ENCODE data around the gene ALDH1B1.
"Not testable (repeated sequence)": the region's sequence is repeated elsewhere in the genome, so short reads cannot be mapped to it uniquely, and the experiment has no call there.

ALDH1B1 gene

DNA sequence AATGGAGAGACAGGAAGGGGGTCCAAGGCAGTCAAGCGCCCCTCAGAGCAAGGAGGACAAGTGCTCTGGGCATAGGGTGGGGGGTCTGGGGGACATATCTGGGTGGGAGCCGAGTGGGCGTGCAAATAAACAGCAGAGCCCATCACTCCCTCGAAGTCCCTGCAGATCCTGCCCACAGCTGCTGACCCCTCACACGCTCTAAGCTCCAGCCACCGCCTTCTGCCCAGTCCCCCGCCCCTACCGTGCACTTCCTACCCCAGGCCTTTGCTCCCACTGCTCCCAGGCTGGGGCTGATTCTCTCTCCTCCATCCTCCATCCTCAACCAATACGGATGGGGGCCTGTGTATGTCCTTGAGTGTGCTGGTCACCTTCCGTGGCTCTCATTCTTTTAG, 16.9 kb upstream of the ALDH1B1 start:
- H3K27me3 ChIP-seq (ENCODE audit: control insufficient read depth in 1 of 2, insufficient read depth in 2 of 2, low read length in 2 of 2), result no peaks in the 10 kb centered on the region
- H3K9ac ChIP-seq (ENCODE audit: low read depth in 1 of 2, low read length in 2 of 2), result no peak overlapping the region
- H3K4me1 ChIP-seq (ENCODE audit: control insufficient read depth in 1 of 2, insufficient read depth in 2 of 2, low read length in 2 of 2), result peaks cover under 1 to 4% of the 10 kb centered on the region in 2 donors
- no peak overlapping the region for H3K4me3 ChIP-seq (ENCODE audit: low read depth in 1 of 2, low read length in 2 of 2)
- no peak overlapping the region for H3K27ac ChIP-seq (ENCODE audit: low read depth, low read length)
- H3K9me3 ChIP-seq (ENCODE audit: control insufficient read depth in 1 of 2, low read length in 2 of 2), result no peaks in the 10 kb centered on the region
- no peaks in the 10 kb centered on the region for H3K36me3 ChIP-seq (ENCODE audit: control insufficient read depth in 1 of 2, insufficient read depth in 2 of 2, low read length in 2 of 2)

GRCh38 chr9:38376021-38376670, 16.4 kb upstream of the ALDH1B1 start:
- H3K9me3 ChIP-seq (ENCODE audit: control insufficient read depth in 1 of 2, low read length in 2 of 2), result no peaks in the 10 kb centered on the region
- no peak overlapping the region for H3K27ac ChIP-seq (ENCODE audit: low read depth, low read length)
- no peak overlapping the region for H3K9ac ChIP-seq (ENCODE audit: low read depth in 1 of 2, low read length in 2 of 2)
- no peaks in the 10 kb centered on the region for H3K27me3 ChIP-seq (ENCODE audit: control insufficient read depth in 1 of 2, insufficient read depth in 2 of 2, low read length in 2 of 2)
- peaks cover 7 to 10% of the 10 kb centered on the region in 2 donors for H3K4me1 ChIP-seq (ENCODE audit: control insufficient read depth in 1 of 2, insufficient read depth in 2 of 2, low read length in 2 of 2)
- H3K36me3 ChIP-seq (ENCODE audit: control insufficient read depth in 1 of 2, insufficient read depth in 2 of 2, low read length in 2 of 2), result no peaks in the 10 kb centered on the region
- H3K4me3 ChIP-seq (ENCODE audit: low read depth in 1 of 2, low read length in 2 of 2), result no peak overlapping the region

DNA sequence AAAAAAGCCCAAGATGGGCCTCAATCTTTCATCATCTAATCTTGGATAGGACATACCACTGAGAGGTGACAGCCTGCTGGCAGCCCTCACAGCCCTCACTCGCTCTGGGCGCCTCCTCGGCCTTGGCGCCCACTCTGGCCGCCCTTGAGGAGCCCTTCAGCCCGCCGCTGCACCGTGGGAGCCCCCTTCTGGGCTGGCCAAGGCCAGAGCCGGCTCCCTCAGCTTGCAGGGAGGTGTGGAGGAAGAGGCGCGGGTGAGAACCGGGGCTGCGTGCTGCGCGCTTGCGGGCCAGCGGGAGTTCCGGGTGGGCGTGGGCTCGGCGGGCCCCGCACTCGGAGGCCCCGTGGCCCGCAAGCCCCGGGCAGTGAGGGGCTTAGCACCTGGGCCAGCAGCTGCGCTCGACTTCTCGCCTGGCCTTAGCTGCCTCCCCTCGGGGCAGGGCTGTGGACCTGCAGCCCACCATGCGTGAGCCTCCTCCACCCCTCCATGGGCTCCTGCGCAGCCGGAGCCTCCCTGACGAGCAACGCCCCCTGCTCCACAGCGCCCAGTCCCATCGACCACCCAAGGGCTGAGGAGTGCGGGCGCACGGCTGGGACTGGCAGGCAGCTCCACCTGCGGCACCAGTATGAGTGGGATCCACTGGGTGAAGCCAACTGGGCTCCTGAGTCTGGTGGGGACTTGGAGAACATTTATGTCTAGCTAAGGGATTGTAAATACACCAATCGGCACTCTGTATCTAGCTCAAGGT, 15.0 kb upstream of the ALDH1B1 start:
- H3K27me3 ChIP-seq (ENCODE audit: control insufficient read depth in 1 of 2, insufficient read depth in 2 of 2, low read length in 2 of 2); H3K9me3 ChIP-seq (ENCODE audit: control insufficient read depth in 1 of 2, low read length in 2 of 2); H3K4me3 ChIP-seq (ENCODE audit: low read depth in 1 of 2, low read length in 2 of 2); H3K36me3 ChIP-seq (ENCODE audit: control insufficient read depth in 1 of 2, insufficient read depth in 2 of 2, low read length in 2 of 2); H3K27ac ChIP-seq (ENCODE audit: low read depth, low read length); H3K9ac ChIP-seq (ENCODE audit: low read depth in 1 of 2, low read length in 2 of 2): not testable (repeated sequence)
- H3K4me1 ChIP-seq (ENCODE audit: control insufficient read depth in 1 of 2, insufficient read depth in 2 of 2, low read length in 2 of 2), result peaks cover 14 to 19% of the 10 kb centered on the region in 2 donors

DNA sequence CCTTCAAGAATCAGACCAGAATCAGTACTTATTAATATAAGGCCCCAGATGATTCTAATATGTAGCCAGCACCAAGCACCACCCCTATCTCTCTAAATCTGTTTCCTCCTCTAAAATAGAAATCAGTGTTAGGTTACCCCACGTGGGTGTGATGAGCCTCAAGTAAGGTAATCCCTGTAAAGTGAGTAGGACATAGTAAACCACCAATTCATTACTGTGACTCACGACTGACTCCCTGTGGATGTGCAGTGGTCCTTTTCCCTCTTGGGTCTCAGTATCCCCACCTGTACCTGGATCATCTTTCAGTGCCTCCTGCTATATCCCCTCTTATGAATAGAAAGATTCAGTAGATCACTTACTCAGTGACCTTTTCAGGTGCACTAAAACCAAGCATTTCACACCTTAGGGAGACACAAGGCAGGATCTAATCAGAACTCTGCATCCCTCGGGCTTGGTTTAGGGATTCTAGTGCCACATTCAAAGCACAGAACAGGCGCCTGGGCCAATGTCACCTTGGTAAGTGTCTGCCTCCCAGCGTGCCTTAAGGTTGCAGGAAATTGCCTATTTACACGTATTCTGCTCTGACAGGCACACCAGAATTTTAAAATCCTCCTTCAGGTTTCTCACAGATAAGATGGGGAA, 12.2 kb upstream of the ALDH1B1 start:
- peaks cover 14 to 19% of the 10 kb centered on the region in 2 donors for H3K4me1 ChIP-seq (ENCODE audit: control insufficient read depth in 1 of 2, insufficient read depth in 2 of 2, low read length in 2 of 2)
- H3K27me3 ChIP-seq (ENCODE audit: control insufficient read depth in 1 of 2, insufficient read depth in 2 of 2, low read length in 2 of 2), result no peaks in the 10 kb centered on the region
- peaks cover 4 to 6% of the 10 kb centered on the region in 2 donors for H3K9me3 ChIP-seq (ENCODE audit: control insufficient read depth in 1 of 2, low read length in 2 of 2)
- H3K9ac ChIP-seq (ENCODE audit: low read depth in 1 of 2, low read length in 2 of 2), result no peak overlapping the region
- H3K4me3 ChIP-seq (ENCODE audit: low read depth in 1 of 2, low read length in 2 of 2), result no peak overlapping the region
- H3K36me3 ChIP-seq (ENCODE audit: control insufficient read depth in 1 of 2, insufficient read depth in 2 of 2, low read length in 2 of 2), result no peaks in the 10 kb centered on the region
- no peak overlapping the region for H3K27ac ChIP-seq (ENCODE audit: low read depth, low read length)

DNA sequence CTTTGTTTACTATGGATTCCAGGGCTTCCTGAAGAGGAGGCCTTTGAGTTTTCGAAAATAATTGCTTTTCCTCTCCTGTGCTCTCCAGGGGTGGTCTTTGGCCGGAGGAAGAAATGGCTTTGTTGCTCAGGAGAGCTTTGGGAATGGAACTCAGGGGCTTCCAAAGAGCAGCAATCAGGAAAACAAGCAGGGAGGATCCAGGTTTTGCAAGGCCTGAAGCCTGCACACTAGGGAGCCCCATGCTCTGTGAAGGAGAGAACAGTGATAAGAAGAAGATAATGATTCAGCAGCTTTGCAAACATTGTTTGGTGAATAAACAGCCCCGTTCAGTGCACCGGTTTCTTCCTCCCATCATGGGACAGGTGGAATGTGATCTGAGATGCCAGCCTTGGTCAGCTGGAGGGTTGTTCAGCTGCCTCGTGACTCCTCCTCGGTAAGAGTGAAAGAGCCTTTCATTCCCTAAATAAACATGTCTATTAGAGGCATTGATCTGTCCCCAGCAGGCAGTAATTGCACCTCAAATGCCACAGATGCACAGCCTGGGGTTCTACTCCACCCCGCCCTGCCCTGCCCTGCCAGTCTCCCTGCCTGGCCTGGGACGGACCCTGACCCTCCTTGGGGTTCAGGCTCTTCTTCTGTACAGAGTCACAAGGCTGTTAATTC, 11.5 kb upstream of the ALDH1B1 start:
- H3K36me3 ChIP-seq (ENCODE audit: control insufficient read depth in 1 of 2, insufficient read depth in 2 of 2, low read length in 2 of 2), result no peaks in the 10 kb centered on the region
- H3K27me3 ChIP-seq (ENCODE audit: control insufficient read depth in 1 of 2, insufficient read depth in 2 of 2, low read length in 2 of 2), result no peaks in the 10 kb centered on the region
- peaks cover 4 to 6% of the 10 kb centered on the region in 2 donors for H3K9me3 ChIP-seq (ENCODE audit: control insufficient read depth in 1 of 2, low read length in 2 of 2)
- peaks cover 16 to 24% of the 10 kb centered on the region in 2 donors for H3K4me1 ChIP-seq (ENCODE audit: control insufficient read depth in 1 of 2, insufficient read depth in 2 of 2, low read length in 2 of 2)
- no peak overlapping the region for H3K9ac ChIP-seq (ENCODE audit: low read depth in 1 of 2, low read length in 2 of 2)
- no peak overlapping the region for H3K27ac ChIP-seq (ENCODE audit: low read depth, low read length)
- peak overlapping the region in 1 of 2 donors; percentile 6 for H3K4me3 ChIP-seq (ENCODE audit: low read depth in 1 of 2, low read length in 2 of 2)

GRCh38 chr9:38382141-38382540, 10.4 kb upstream of the ALDH1B1 start:
- H3K9me3 ChIP-seq (ENCODE audit: control insufficient read depth in 1 of 2, low read length in 2 of 2), result peaks cover 4 to 6% of the 10 kb centered on the region in 2 donors
- H3K36me3 ChIP-seq (ENCODE audit: control insufficient read depth in 1 of 2, insufficient read depth in 2 of 2, low read length in 2 of 2), result no peaks in the 10 kb centered on the region
- no peak overlapping the region for H3K4me3 ChIP-seq (ENCODE audit: low read depth in 1 of 2, low read length in 2 of 2)
- peaks cover 27 to 29% of the 10 kb centered on the region in 2 donors for H3K4me1 ChIP-seq (ENCODE audit: control insufficient read depth in 1 of 2, insufficient read depth in 2 of 2, low read length in 2 of 2)
- peak overlapping the region; percentile 17 for H3K27ac ChIP-seq (ENCODE audit: low read depth, low read length)
- H3K9ac ChIP-seq (ENCODE audit: low read depth in 1 of 2, low read length in 2 of 2), result no peak overlapping the region
- no peaks in the 10 kb centered on the region for H3K27me3 ChIP-seq (ENCODE audit: control insufficient read depth in 1 of 2, insufficient read depth in 2 of 2, low read length in 2 of 2)

DNA sequence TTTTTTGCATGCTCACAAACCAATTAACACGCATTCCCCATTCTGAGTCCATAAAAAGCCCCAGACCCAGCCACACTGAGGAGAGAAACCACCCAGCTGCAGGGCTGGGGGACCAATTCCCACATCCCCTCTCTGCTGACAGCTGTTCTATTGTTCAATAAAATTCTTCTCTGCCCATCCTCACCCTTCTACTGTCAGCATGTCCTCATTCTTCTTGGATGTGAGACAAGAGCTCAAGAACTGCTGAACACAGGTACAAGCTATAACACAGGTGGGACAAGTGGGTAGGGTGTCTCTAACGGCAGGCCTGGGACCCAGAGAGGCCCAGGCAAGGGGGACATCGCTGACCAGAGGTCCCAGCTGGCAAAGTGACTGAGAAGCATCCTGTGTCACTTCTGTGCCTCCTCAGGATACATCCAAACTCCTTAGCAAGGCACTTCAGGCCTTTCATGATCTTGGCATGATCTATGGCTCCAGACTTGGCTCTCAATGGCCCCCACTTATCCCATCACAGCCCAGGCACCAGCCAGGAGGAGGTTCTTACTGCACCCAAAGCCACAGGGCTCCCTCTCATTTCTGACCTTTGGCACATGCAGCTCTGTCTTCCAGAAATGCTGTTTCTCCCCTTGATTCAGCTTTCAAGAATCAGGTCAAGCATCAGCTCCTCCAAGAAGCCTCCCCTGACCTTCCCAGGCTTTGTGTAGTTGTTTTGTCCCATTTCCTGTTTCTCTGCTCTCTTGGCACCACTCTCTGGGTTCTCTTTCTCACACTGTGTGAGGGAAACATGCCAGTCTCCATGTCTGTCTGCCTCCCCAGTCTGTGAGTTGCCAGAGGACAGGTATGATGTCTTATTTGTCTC, 7.3 kb upstream of the ALDH1B1 start:
- H3K9ac ChIP-seq (ENCODE audit: low read depth in 1 of 2, low read length in 2 of 2), result no peak overlapping the region
- no peaks in the 10 kb centered on the region for H3K27me3 ChIP-seq (ENCODE audit: control insufficient read depth in 1 of 2, insufficient read depth in 2 of 2, low read length in 2 of 2)
- H3K9me3 ChIP-seq (ENCODE audit: control insufficient read depth in 1 of 2, low read length in 2 of 2), result peaks cover 4 to 6% of the 10 kb centered on the region in 2 donors
- no peaks in the 10 kb centered on the region for H3K36me3 ChIP-seq (ENCODE audit: control insufficient read depth in 1 of 2, insufficient read depth in 2 of 2, low read length in 2 of 2)
- H3K4me3 ChIP-seq (ENCODE audit: low read depth in 1 of 2, low read length in 2 of 2), result no peak overlapping the region
- peaks cover 37 to 43% of the 10 kb centered on the region in 2 donors for H3K4me1 ChIP-seq (ENCODE audit: control insufficient read depth in 1 of 2, insufficient read depth in 2 of 2, low read length in 2 of 2)
- peak overlapping the region; percentile 24 for H3K27ac ChIP-seq (ENCODE audit: low read depth, low read length)

- Histone ChIP-seq H3K9me3 (ENCODE audit: control insufficient read depth in 1 of 2, low read length in 2 of 2) (peaks cover 4 to 6% of the 10 kb centered on the region in 2 donors), H3K4me1 (ENCODE audit: control insufficient read depth in 1 of 2, insufficient read depth in 2 of 2, low read length in 2 of 2) (peaks cover 37 to 45% of the 10 kb centered on the region in 2 donors), H3K27ac (ENCODE audit: low read depth, low read length) (peak overlapping the region; percentile 34), H3K4me3 (ENCODE audit: low read depth in 1 of 2, low read length in 2 of 2) (no peak overlapping the region), H3K36me3 (ENCODE audit: control insufficient read depth in 1 of 2, insufficient read depth in 2 of 2, low read length in 2 of 2) (no peaks in the 10 kb centered on the region), H3K27me3 (ENCODE audit: control insufficient read depth in 1 of 2, insufficient read depth in 2 of 2, low read length in 2 of 2) (no peaks in the 10 kb centered on the region), H3K9ac (ENCODE audit: low read depth in 1 of 2, low read length in 2 of 2) (no peak overlapping the region)
Measured at GRCh38 chr9:38385896-38386295, 6.6 kb upstream of the ALDH1B1 start.

- H3K27me3 ChIP-seq (ENCODE audit: control insufficient read depth in 1 of 2, insufficient read depth in 2 of 2, low read length in 2 of 2), result no peaks in the 10 kb centered on the region
- no peak overlapping the region for H3K9ac ChIP-seq (ENCODE audit: low read depth in 1 of 2, low read length in 2 of 2)
- H3K4me1 ChIP-seq (ENCODE audit: control insufficient read depth in 1 of 2, insufficient read depth in 2 of 2, low read length in 2 of 2), result peaks cover 37 to 45% of the 10 kb centered on the region in 2 donors
- peaks cover 4 to 6% of the 10 kb centered on the region in 2 donors for H3K9me3 ChIP-seq (ENCODE audit: control insufficient read depth in 1 of 2, low read length in 2 of 2)
- no peak overlapping the region for H3K4me3 ChIP-seq (ENCODE audit: low read depth in 1 of 2, low read length in 2 of 2)
- H3K36me3 ChIP-seq (ENCODE audit: control insufficient read depth in 1 of 2, insufficient read depth in 2 of 2, low read length in 2 of 2), result no peaks in the 10 kb centered on the region
- H3K27ac ChIP-seq (ENCODE audit: low read depth, low read length), result peak overlapping the region; percentile 34
Measured at GRCh38 chr9:38386319-38386895, 6.1 kb upstream of the ALDH1B1 start.

Data from duodenal mucosa (tissue), 2 donors.